MG63 (cell line): Measurements from ENCODE around the gene MARVELD1. TPM values are rescaled to one million over a fixed set of nuclear protein-coding genes. Genes with fewer than 3 reads are reported as not detected.
A peak's percentile ranks its signal among the peaks of the same experiment; 100 is the strongest.
"Not testable (repeated sequence)": the region's sequence is repeated elsewhere in the genome, so short reads cannot be mapped to it uniquely, and the experiment has no call there.

Experiments used
- DNase-seq: peaks from one replicate; pipeline ENCODE4 v3.0.0-alpha.2; 2020
- H3K27me3 ChIP-seq: fragments of 250-450 bp; sonication (Bioruptor Pico); 2 replicates; pipeline ENCODE4 v1.5.1; 2020; ENCODE audit warnings: mild to moderate bottlenecking, moderate library complexity
- H3K36me3 ChIP-seq: fragments of 250-450 bp; sonication (Bioruptor Pico); 2 replicates; pipeline ENCODE4 v1.5.1; 2020; ENCODE audit warnings: mild to moderate bottlenecking, moderate library complexity
- H3K4me3 ChIP-seq: fragments of 250-450 bp; sonication (Bioruptor Pico); 2 replicates; pipeline ENCODE4 v1.5.1; 2020; ENCODE audit warnings: mild to moderate bottlenecking, moderate library complexity
- H3K9me3 ChIP-seq: fragments of 250-450 bp; sonication (Bioruptor Pico); 2 replicates; pipeline ENCODE4 v1.5.1; 2020; ENCODE audit warnings: mild to moderate bottlenecking, moderate library complexity
- total RNA-seq: library from RNA; depleted of rRNA; stranded (reverse); fragments of >200 nt; shearing (Covaris generic); gene quantifications from 2 replicates; pipeline ENCODE4 v1.2.3, GENCODE V29; 2014; ENCODE audit warnings: low replicate concordance; rRNA removed

The MARVELD1 gene
- 47.5 and 63.5 TPM in 2 replicates for total RNA-seq

- peak; percentile 87 for DNase-seq
- Histone ChIP-seq H3K4me3 (peak within 1 kb of the TSS; percentile 85), H3K36me3 (peaks cover 33% of the 10 kb centered on the region), H3K27me3 (no peaks in the 10 kb centered on the region), H3K9me3 (no peaks in the 10 kb centered on the region)
Observed at GRCh38 chr10:97713339-97713825, at the start of gene MARVELD1. TSS of gene MARVELD1 (plus strand) at chr10:97713730. CDS start at chr10:97713877, 147 bp downstream.

GRCh38 chr10:97664282-97664850, 49.2 kb upstream of the MARVELD1 start:
- H3K9me3 ChIP-seq, result no peaks in the 10 kb centered on the region
- no peaks in the 10 kb centered on the region for H3K27me3 ChIP-seq
- no peak overlapping the region for H3K4me3 ChIP-seq
- DNase-seq, result no peak
- peaks cover 46% of the 10 kb centered on the region for H3K36me3 ChIP-seq

GRCh38 chr10:97666992-97667391, 46.5 kb upstream of the MARVELD1 start:
- Histone ChIP-seq H3K27me3 (no peaks in the 10 kb centered on the region), H3K36me3 (peaks cover 48% of the 10 kb centered on the region), H3K9me3 (no peaks in the 10 kb centered on the region), H3K4me3 (no peak overlapping the region)
- DNase-seq, result no peak

GRCh38 chr10:97667463-97667862, 46.1 kb upstream of the MARVELD1 start:
- no peak for DNase-seq
- Histone ChIP-seq H3K36me3 (peaks cover 48% of the 10 kb centered on the region), H3K9me3 (no peaks in the 10 kb centered on the region), H3K27me3 (no peaks in the 10 kb centered on the region), H3K4me3 (no peak overlapping the region)

GRCh38 chr10:97669571-97669970, 44.0 kb upstream of the MARVELD1 start:
- Histone ChIP-seq H3K27me3 (no peaks in the 10 kb centered on the region), H3K9me3 (no peaks in the 10 kb centered on the region), H3K4me3 (no peak overlapping the region), H3K36me3 (peaks cover 50% of the 10 kb centered on the region)
- DNase-seq, result no peak

- Histone ChIP-seq H3K27me3 (no peaks in the 10 kb centered on the region), H3K4me3 (no peak overlapping the region), H3K9me3 (no peaks in the 10 kb centered on the region), H3K36me3 (peaks cover 62% of the 10 kb centered on the region)
- DNase-seq, result peak; percentile 77
Observed at GRCh38 chr10:97673736-97674525, 39.6 kb upstream of the MARVELD1 start.

GRCh38 chr10:97675222-97675621, 38.3 kb upstream of the MARVELD1 start:
- Histone ChIP-seq H3K4me3 (no peak overlapping the region), H3K9me3 (no peaks in the 10 kb centered on the region), H3K36me3 (peaks cover 56% of the 10 kb centered on the region), H3K27me3 (no peaks in the 10 kb centered on the region)
- DNase-seq, result no peak

GRCh38 chr10:97676770-97677581, 36.6 kb upstream of the MARVELD1 start:
- peak; percentile 21 for DNase-seq
- H3K4me3 ChIP-seq, result no peak overlapping the region
- H3K27me3 ChIP-seq, result no peaks in the 10 kb centered on the region
- H3K36me3 ChIP-seq, result peaks cover 54% of the 10 kb centered on the region
- no peaks in the 10 kb centered on the region for H3K9me3 ChIP-seq

- Histone ChIP-seq H3K36me3 (peaks cover 37% of the 10 kb centered on the region), H3K9me3 (no peaks in the 10 kb centered on the region)
Observed at GRCh38 chr10:97679594-97679993, 33.9 kb upstream of the MARVELD1 start.

GRCh38 chr10:97682042-97682441, 31.5 kb upstream of the MARVELD1 start:
- no peak for DNase-seq

More at GRCh38 chr10:97679594-97679993, 33.9 kb upstream of the MARVELD1 start:
- no peaks in the 10 kb centered on the region for H3K27me3 ChIP-seq
- no peak overlapping the region for H3K4me3 ChIP-seq
- DNase-seq, result no peak

GRCh38 chr10:97683556-97684367, 29.8 kb upstream of the MARVELD1 start:
- Histone ChIP-seq H3K9me3 (no peaks in the 10 kb centered on the region), H3K27me3 (no peaks in the 10 kb centered on the region), H3K4me3 (no peak overlapping the region), H3K36me3 (peaks cover 5% of the 10 kb centered on the region)
- DNase-seq, result peak; percentile 31

More at GRCh38 chr10:97682042-97682441, 31.5 kb upstream of the MARVELD1 start:
- H3K36me3 ChIP-seq, result peaks cover 15% of the 10 kb centered on the region
- H3K4me3 ChIP-seq, result no peak overlapping the region
- H3K9me3 ChIP-seq, result no peaks in the 10 kb centered on the region
- H3K27me3 ChIP-seq, result no peaks in the 10 kb centered on the region

- not testable (repeated sequence) for H3K4me3 ChIP-seq, H3K9me3 ChIP-seq, DNase-seq, H3K27me3 ChIP-seq, H3K36me3 ChIP-seq
Observed at GRCh38 chr10:97684368-97684713, 29.2 kb upstream of the MARVELD1 start.

- H3K27me3 ChIP-seq, result no peaks in the 10 kb centered on the region
- H3K36me3 ChIP-seq, result peaks cover 5% of the 10 kb centered on the region; the same call in 1 of the 2 replicates
- H3K9me3 ChIP-seq, result no peaks in the 10 kb centered on the region
- no peak for DNase-seq
- H3K4me3 ChIP-seq, result peak overlapping the region; percentile 90
Observed at GRCh38 chr10:97684866-97685394, 28.6 kb upstream of the MARVELD1 start.

- Histone ChIP-seq H3K36me3 (peaks cover 5% of the 10 kb centered on the region; the same call in 1 of the 2 replicates), H3K4me3 (peak overlapping the region; percentile 90), H3K27me3 (no peaks in the 10 kb centered on the region), H3K9me3 (no peaks in the 10 kb centered on the region)
- peak; percentile 60 for DNase-seq
Observed at GRCh38 chr10:97685395-97685958, 28.1 kb upstream of the MARVELD1 start.

GRCh38 chr10:97686301-97686961, 27.1 kb upstream of the MARVELD1 start:
- Histone ChIP-seq H3K9me3 (no peaks in the 10 kb centered on the region), H3K4me3 (peak overlapping the region; percentile 90), H3K36me3 (peaks cover 5% of the 10 kb centered on the region; the same call in 1 of the 2 replicates), H3K27me3 (no peaks in the 10 kb centered on the region)
- DNase-seq, result no peak
